ENCODE results near the gene MACF1. TPM values are rescaled to one million over a fixed set of nuclear protein-coding genes. Genes with fewer than 3 reads are reported as not detected.
"Not testable (repeated sequence)": the region's sequence is repeated elsewhere in the genome, so short reads cannot be mapped to it uniquely, and the experiment has no call there.

Gene MACF1
- total RNA-seq, 4 donors from 2014 or later: 230 to 378 (median 300) TPM

GRCh38 chr1:39445573-39445972 is 241.1 kb downstream of the MACF1 start:
- no peak for TF ChIP-seq CTCF (IDR thresholded peaks at IDR 0.05)
- no peak for ATAC-seq (ENCODE audit: low FRiP score)
- no peak for DNase-seq (ENCODE audit: low spot score)

GRCh38 chr1:39446986-39447567 is 242.6 kb downstream of the MACF1 start:
- DNase-seq (ENCODE audit: low spot score): no peak
- TF ChIP-seq CTCF (IDR thresholded peaks at IDR 0.05): no peak
- ATAC-seq (ENCODE audit: low FRiP score): no peak

DNA sequence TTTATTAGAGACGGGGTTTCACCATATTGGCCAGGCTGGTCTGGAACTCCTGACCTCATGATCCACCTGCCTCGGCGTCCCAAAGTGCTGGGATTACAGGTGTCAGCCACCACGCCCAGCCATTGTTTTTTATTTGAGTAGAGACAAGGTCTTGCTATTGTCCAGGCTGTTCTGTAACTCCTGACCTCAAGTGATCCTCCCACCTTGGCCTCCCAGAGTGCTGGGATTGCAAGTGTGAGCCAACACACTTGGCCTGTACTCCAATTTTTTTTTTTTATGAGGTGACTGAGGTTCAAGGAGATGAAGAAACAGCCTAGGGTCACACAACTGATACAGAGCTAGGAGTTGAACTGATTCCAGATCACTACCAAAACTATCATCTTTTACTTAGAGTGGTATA is 245.5 kb downstream of the MACF1 start:
- DNase-seq (ENCODE audit: low spot score); ATAC-seq (ENCODE audit: low FRiP score): not testable (repeated sequence)

DNA sequence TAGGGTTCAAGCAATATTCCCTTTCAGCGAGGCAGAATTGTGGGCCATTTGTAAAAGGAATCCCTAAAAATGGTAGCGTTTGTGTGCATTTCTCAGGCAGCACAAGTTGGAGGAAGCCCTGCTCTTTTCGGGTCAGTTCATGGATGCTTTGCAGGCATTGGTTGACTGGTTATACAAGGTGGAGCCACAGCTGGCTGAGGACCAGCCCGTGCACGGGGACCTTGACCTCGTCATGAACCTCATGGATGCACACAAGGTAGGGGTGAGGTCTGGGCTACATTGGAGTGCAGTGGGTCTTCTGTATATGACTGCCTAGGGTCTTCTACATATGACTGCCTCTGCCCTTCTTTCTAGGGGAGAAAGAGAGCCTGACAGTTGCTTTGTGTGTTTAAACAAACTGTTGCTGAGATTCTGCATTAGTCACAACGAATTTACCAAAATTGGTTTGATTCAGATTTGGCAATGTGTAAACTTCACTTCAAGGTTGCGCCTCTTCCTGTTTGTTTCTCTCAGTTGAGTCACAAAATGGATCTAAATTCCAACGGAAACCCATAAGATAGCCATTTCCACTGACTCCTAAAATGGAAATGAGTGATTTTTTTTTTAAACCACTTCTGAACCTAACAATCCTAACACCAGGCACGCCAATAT is 246.6 kb downstream of the MACF1 start:
- ATAC-seq (ENCODE audit: low FRiP score) (no peak), DNase-seq (ENCODE audit: low spot score) (no peak)
- no peak for TF ChIP-seq CTCF (IDR thresholded peaks at IDR 0.05)

DNA sequence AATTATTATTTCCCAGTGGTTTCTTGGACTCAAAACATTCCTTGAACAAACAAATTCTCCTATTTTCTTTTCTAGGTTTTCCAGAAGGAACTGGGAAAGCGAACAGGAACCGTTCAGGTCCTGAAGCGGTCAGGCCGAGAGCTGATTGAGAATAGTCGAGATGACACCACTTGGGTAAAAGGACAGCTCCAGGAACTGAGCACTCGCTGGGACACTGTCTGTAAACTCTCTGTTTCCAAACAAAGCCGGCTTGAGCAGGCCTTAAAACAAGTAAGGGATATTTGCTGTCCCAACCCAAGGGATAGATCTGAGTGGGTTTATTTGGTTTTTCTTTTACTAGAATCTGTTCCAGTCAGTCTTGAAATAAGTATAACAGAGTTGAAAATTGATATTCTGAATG is 247.6 kb downstream of the MACF1 start:
- TF ChIP-seq CTCF (IDR thresholded peaks at IDR 0.05): no peak
- DNase-seq (ENCODE audit: low spot score) (no peak), ATAC-seq (ENCODE audit: low FRiP score) (no peak)

DNA sequence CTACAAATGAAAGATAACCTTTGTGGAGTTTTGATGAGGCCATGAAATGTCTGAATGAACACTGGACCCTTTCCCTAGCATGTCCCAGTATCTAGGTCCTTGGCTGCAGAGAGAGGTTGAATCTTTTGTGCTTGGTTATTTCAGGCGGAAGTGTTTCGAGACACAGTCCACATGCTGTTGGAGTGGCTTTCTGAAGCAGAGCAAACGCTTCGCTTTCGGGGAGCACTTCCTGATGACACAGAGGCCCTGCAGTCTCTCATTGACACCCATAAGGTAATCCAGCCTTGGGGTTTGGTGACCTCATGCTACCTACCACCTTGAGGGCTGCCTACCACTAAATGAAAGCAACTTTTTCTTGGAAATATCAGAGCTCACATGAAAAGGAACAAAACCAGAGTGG is 248.0 kb downstream of the MACF1 start:
- no peak for TF ChIP-seq CTCF (IDR thresholded peaks at IDR 0.05)
- no peak for ATAC-seq (ENCODE audit: low FRiP score)
- DNase-seq (ENCODE audit: low spot score): no peak

GRCh38 chr1:39453603-39454002 is 249.1 kb downstream of the MACF1 start:
- no peak for TF ChIP-seq CTCF (IDR thresholded peaks at IDR 0.05)
- DNase-seq (ENCODE audit: low spot score): peak; percentile 86
- no peak for ATAC-seq (ENCODE audit: low FRiP score)
